ENCODE measurements around the gene SLC66A2.

SLC66A2 gene

DNA sequence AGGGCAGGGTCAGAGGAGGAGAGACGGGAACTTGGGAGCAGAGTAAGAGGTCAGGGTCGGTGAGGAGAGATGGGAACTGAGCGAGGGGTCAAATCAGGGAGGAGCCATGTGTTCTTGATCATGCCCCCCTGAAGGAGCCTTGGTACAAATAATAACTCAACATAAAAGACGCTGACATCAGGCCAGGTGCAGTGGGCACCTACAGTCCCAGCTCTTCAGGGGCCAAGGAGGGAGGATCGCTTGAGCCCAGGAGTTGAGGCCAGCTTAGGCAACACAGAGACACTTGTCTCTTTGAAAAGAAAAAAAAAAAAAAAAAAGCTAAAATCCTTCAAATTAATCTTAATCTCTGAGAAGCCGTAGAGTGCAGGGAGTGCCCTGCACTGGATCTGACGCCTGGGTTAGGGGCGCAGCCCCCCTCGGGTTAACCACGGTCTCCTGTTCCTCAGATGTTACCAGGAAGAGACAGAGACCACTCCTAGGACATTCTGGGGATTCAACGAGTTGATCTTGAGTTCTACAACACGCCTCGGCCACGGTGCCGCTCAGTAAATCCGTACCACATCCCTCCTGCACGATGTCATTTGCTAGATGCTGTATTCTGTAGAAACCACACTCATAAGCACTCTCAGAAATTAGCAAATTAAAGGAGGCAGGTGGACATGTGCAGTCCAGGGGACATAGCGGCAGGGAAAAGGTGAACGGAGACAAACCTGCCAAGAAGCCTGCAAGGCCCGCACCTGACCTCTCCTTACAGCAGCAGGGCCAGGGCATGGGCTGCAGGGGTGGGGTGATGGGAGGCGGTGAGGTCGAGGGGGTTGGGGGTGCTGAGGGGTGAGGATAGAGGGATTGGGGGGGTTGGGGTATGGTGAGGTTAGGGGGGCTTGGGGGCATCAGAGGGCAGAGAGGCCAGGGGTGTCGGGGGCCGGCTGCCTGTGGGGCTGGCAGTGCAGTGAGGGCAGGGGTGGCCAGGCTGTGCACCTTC is 29.2 kb downstream of the SLC66A2 start:
- no peak for DNase-seq (ENCODE audit: low read depth in 1 of 2, low spot score in 1 of 2)

DNA sequence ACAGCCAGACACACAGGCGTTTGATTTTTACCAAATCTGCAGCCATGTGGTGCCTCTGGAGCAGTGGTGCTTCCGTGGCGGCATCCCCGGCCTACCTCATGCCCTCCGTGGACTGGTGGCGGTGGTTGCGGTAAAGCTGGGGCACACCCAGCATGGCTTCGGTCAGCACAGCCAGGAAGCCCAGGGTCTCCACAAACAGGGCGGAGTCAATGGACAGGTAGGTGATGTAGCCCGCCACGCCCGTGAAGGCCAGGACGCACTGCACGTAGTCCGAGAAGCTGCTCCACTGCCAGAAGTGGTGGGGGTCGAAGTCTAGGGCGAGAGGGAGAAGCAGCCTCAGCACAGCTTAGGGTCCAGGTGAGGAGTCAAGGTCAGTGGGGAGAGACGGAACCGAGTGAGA is 32.4 kb downstream of the SLC66A2 start:
- DNase-seq (ENCODE audit: low read depth in 1 of 2, low spot score in 1 of 2), result no peak

DNA sequence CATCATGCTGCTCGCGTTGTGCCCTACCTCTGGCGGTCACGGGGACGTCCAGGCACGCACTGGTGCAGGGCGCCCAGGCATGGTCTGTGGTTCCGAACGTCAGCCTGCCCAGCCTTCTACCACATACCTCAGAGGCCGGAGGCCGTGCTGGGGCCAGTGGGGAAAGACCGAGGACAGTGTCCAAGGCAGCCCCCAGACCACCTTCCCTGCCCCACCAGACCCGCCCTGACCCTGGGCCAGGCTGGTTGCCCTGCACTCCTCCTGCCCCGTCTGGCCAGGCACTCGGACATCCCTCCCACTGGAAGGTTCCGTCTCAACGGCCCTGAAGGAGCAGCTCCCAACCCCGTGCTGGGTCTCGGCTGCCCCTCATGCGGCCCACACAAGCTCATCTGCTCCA is 32.8 kb downstream of the SLC66A2 start:
- no peak for DNase-seq (ENCODE audit: low read depth in 1 of 2, low spot score in 1 of 2)

- no peak for DNase-seq (ENCODE audit: low read depth in 1 of 2, low spot score in 1 of 2)
These were observed 33.4 kb downstream of the SLC66A2 start for GRCh38 chr18:79917853-79918614.

- DNase-seq (ENCODE audit: low read depth in 1 of 2, low spot score in 1 of 2), result no peak
These were observed 34.1 kb downstream of the SLC66A2 start for GRCh38 chr18:79917169-79917852.

GRCh38 chr18:79916546-79917168 is 34.8 kb downstream of the SLC66A2 start:
- DNase-seq (ENCODE audit: low read depth in 1 of 2, low spot score in 1 of 2), result no peak

DNA sequence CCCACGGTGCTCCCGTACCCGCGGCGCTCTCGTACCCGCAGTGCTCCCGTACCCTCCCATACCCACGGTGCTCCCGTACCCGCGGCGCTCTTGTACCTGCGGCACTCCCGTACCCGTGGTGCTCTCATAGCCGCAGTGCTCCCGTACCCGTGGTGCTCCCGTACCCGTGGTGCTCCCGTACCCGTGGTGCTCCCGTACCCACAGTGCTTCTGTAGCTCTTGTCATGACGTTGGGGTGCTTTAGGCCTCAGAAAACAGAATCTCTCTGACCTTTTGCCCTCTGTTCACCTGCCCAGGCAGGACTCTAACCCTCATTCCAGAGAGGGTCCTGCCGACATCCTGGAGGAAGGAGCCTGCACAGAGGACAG is 35.3 kb downstream of the SLC66A2 start:
- no peak for DNase-seq (ENCODE audit: low read depth in 1 of 2, low spot score in 1 of 2)

- no peak for DNase-seq (ENCODE audit: low read depth in 1 of 2, low spot score in 1 of 2)
These were observed 36.0 kb downstream of the SLC66A2 start for GRCh38 chr18:79915161-79916127.

GRCh38 chr18:79914614-79915160 is 36.8 kb downstream of the SLC66A2 start:
- DNase-seq (ENCODE audit: low read depth in 1 of 2, low spot score in 1 of 2), result no peak

DNA sequence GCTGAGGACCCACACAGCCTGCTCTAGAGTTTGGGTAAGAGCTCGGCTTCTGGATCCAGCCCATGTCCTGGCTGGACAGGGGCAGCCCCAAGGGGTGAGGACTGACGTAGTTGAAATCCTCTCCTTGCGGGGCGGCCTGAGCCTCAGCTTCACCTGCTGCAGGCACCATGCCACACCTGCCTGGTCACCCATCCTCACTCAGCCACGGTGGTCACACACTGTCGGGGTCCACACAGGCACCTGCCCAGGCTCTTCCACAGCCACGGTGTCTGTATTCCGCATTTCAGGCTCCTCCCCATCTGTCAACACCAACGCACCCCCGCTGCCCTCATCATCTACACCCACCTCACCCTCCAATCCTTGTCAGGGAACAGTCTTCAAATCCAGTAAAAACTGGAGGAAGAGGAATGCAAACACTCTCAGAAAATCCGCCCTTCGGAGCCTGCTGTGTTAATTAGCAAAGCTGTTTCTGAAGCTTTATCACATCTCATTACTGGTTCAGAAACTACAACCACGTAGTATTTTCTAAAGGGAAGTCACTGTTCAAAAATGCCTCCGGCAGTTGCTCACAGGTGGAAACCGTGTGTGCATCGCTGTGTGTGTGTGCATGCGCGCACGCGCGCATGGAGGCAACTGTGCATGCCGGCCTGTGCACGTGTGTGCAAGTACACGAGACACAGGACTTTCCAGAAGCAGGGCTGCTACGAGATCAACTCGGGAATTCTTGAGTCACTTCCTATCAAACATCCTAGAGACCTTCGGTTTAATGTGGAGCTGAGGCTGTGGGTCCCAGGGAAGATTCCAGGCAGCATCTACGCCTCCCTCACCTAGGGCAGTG is 38.2 kb downstream of the SLC66A2 start:
- no peak for DNase-seq (ENCODE audit: low read depth in 1 of 2, low spot score in 1 of 2)

GRCh38 chr18:79912409-79912991 is 39.0 kb downstream of the SLC66A2 start:
- DNase-seq (ENCODE audit: low read depth in 1 of 2, low spot score in 1 of 2), result peak in 1 of 2 donors; percentile 13

DNA sequence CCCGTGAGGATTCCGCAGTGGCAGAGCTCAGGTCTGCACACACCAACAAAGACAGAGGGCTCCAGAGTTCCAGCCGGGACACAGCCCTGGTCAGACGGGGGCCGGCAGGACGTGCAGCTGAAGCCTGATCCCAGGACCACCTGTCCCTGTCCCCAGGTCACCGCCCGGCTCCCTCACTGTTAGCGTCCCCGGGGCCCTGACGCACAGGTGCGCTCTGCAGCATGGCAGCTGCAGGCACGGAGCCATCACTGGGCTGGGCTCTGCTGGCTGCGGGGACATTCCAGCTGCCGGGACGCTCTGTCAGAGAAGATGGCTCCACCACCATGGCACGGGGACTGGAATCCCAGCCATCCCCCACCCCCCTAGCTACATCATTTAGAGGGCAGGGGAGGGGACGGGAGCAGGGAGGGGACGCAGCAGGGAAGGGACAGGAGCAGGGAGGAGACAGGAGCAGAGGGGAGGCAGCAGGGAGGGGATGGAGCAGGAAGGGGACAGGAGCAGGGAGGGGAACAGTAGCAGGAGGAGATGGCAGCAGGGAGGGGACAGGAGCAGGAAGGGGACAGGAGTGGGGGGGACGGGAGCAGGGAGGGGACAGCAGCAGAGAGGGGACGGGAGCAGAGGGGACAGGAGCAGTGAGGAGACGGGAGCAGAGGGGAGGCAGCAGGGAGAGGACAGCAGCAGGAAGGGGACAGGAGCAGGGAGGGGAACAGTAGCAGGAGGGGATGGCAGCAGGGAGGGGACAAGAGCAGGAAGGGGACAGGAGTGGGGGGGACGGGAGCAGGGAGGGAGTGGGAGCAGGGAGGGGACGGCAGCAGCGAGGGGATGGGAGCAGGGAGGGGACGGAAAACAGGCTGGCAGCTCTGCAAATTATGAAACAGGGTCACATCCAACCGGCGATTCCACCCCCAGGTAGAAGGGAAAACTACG is 39.8 kb downstream of the SLC66A2 start:
- DNase-seq (ENCODE audit: low read depth in 1 of 2, low spot score in 1 of 2), result no peak

DNA sequence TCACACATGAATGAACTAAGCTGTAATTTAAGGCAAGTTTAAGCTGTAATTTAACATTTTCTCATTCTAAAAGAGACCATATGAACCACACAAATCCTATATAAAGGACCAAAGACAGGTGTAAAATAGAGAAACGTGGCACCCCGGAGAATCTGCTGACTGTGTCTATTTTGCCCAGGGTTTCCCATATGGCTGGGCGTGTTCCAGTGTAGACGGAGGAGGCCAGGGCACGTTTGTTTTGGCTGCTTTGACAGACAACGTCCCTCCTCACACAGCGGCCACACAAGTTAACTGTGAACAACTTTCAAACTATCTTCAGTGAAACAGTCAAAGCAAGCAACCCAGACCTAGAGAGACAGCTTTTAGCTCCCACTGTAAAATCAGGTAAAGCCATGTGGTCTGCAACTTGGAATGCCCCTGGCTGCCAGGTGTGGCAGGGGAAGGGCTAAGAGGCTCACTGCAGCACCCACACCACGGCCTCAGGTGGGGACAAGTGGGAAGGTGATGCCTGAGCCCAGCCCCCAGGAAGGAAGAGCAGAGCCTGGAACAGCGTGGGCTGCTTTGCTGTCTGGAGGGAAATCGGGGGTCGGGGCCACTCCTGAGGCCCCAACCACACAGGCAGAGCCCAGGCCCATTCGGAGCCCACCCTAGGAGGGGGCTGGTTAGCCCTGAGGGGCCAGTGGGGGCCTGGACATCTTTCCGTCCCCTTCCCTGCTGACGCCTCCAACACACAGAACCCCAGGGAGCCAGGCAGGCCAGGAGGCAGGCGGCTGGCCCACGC is 40.7 kb downstream of the SLC66A2 start:
- no peak for DNase-seq (ENCODE audit: low read depth in 1 of 2, low spot score in 1 of 2)

DNA sequence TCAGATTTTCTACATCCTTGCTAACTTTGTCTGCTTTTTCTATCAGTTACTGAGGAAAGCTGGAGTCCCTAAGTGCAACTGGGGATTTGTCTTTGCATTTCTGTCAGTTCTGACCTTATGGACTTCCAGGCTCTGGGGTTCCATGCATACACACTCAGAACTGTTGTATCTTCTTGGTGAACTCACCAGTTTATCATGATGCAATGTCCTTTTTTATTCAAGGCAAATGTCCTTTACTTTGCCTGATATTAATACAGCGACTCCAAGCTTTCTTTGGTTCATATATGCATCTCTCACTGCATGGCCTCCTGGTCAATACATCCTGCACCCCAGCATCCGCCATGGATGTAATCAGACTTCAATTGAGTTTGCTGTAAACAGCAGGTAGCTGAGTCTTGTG is 44.7 kb downstream of the SLC66A2 start:
- DNase-seq (ENCODE audit: low read depth in 1 of 2, low spot score in 1 of 2), result no peak

GRCh38 chr18:79905993-79906392 is 45.5 kb downstream of the SLC66A2 start:
- DNase-seq (ENCODE audit: low read depth in 1 of 2, low spot score in 1 of 2), result no peak

DNA sequence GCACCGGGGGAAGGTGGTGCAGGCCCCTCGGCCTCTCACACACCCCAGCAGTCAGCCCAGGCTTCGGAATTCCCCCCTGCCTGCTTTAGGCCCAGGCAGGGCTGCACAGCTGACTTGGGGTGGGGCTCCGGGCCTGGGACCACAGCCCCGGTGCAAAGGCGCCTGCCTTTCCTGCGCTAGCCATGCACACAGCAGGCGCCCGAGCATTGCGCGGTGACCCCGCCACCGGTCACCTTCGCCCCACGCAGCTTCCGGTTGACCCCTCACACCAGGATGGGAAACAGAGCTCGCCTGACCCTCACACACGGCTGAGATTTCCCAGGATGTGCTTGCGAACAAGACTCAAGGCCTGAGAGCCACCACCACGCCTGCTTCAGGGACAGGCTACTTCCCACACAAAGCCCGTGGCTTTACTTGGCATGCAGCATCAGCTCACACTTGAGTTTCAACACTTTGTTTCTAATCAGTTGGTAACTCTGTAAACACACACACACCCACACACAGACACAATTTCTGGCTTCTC is 46.0 kb downstream of the SLC66A2 start:
- no peak for DNase-seq (ENCODE audit: low read depth in 1 of 2, low spot score in 1 of 2)

All from activated CD4-positive, alpha-beta T cell treated with anti-CD3 and anti-CD28 coated beads, Interleukin-2, amount 50 U/mL, for 24 hours (primary cell).